Activated CD8-positive, alpha-beta memory T cell treated with anti-CD3 and anti-CD28 coated beads for 36 hours (primary cell): Measurements from ENCODE around the gene BSPH1. TPM values are rescaled to one million over a fixed set of nuclear protein-coding genes. Genes with fewer than 3 reads are reported as not detected.
"Not testable (repeated sequence)": the region's sequence is repeated elsewhere in the genome, so short reads cannot be mapped to it uniquely, and the experiment has no call there.

Source experiments
- CTCF ChIA-PET: fragments of 350-600 bp; sonication (Branson Sonifier 250); formaldehyde crosslinking; loops from one replicate; lab custom pipeline; 2021; ENCODE audit warnings: antibody characterized with exemption; lab: Charles Lee
- POLR2A ChIA-PET: fragments of 350-600 bp; sonication (Branson Sonifier 250); formaldehyde crosslinking; loops from one replicate; lab custom pipeline; 2021; ENCODE audit warnings: antibody characterized with exemption; lab: Charles Lee
- total RNA-seq, 2 experiments: library from RNA; stranded (reverse); gene quantifications; one replicate each; pipeline ENCODE4 v1.2.3, GENCODE V29; 2021

Gene BSPH1, protein sequence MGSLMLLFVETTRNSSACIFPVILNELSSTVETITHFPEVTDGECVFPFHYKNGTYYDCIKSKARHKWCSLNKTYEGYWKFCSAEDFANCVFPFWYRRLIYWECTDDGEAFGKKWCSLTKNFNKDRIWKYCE
- not detected for total RNA-seq

DNA sequence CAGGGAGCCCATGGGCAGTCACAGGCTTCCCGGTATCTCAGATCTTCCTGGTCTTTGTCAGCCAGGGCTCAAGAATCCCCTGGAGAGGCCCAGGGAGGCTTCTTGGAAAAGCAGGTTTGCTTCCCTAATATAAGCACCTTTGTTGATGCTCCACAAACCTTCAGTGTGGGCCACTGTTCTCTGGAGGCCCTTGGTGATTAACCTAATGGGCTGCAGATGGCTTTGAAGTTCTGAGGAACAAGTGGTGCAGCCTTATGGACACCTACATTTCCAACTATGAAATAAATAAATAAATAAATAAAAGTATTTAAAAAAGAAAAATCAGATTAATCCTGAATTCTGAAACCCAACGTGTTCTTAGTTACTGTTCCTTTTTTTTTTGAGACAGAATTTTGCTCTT, at the start of gene BSPH1:
Gene BSPH1, minus strand, starts transcription at position 101 of the 400 bp plus-strand sequence. Its CDS starts 89 bp downstream, at position 12.
- CTCF ChIA-PET: no interaction called here
- POLR2A ChIA-PET: no interaction called here

- POLR2A ChIA-PET: no interaction called here
- CTCF ChIA-PET: no interaction called here
Measured at GRCh38 chr19:48036765-48037164, 44.8 kb upstream of the BSPH1 start.

DNA sequence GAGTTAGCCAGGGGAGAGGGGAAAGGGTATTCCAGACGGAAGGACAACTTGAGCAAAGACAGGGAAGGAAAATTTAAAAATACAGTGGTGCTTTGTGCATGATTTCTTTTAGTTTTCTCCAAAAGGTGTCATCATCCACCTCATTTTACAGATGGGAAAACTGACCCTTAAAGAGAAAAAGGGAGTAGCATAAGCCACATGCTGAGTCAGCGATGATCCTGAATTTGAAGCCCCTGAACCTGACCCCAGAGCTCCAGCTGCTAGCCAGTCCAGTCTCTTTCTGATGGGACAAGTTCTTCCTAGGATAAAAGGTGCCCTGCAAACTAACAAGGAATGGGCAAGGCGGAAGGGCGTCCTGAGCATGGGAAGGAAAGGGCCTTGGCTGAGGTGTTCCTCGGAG, 41.6 kb upstream of the BSPH1 start:
- CTCF ChIA-PET: interaction anchor here (1.0 kb wide), 1 partner anchor 69 kb away, joined by 3 read pairs; no protein-coding TSS in a partner anchor
- POLR2A ChIA-PET: no interaction called here

DNA sequence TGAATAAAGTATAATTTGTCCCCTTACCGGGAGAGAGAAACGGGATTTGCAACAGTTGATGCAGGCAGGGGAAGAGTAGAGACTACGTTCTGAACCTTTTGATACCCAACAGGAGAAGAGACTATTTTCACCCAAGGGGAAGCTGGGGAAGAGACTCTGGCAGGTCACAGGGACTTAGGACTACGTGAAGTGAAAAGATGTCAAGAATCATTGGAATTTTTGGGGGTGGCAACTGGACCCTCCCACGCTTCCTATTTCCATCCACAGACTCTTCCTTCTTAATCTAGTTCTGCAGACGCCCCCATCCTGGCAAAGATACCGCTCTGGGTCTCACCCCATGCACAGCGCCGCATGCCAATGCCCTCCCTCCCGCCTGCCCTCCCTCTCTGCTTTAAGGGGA, 38.1 kb upstream of the BSPH1 start:
- CTCF ChIA-PET: no interaction called here
- POLR2A ChIA-PET: no interaction called here

- POLR2A ChIA-PET: interaction anchor here (0.6 kb wide), 1 partner anchor 1422 kb away, joined by 3 read pairs; no protein-coding TSS in a partner anchor
- CTCF ChIA-PET: no interaction called here
Measured at GRCh38 chr19:48029431-48029830, 37.5 kb upstream of the BSPH1 start.

- ChIA-PET CTCF (no interaction called here), POLR2A (no interaction called here)
Measured at GRCh38 chr19:48025480-48025879, 33.5 kb upstream of the BSPH1 start.

DNA sequence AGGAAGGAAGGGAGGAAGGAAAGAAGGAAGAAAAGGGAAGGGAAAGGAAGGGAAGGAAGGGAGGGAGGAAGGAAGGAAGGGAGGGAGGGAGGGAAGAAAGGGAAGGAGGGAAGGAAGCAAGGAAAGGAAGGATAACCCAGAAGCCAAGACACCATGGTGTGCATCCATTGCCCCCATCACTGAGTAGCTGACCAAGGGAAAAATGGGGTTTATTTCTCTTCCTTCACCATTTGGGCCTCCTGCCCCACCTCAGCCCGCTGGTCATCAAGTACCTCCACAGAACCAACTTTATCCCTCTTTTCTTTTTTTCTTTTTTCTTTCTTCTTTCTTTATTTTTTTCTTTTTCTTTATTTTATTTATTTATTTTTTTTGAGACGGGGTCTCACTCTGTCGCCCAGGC, 31.5 kb upstream of the BSPH1 start:
- ChIA-PET CTCF (no interaction called here), POLR2A (no interaction called here)

GRCh38 chr19:48023011-48023410, 31.0 kb upstream of the BSPH1 start:
- CTCF ChIA-PET: interaction anchor here (0.6 kb wide), 1 partner anchor 208 kb away, joined by 3 read pairs; no protein-coding TSS in a partner anchor
- POLR2A ChIA-PET: no interaction called here

DNA sequence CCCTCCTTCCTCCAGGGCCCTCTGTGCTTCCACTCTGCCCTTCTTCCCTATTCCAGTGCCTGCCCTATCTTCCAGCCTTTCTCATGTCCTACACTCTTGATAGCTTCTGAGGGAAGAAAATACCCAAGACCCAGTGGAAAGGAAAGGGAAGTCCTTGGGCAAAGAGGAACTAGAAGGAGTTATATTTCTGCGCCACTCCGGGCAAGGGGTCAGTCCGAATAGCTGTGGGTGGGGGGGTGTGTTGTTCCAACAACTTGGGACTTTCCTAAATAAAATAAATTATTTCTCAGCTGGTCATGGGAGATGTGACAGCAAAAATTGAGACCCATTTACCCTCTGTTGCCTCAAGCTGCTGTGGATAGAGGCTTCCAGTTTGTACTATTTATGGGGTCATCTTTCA, 28.7 kb upstream of the BSPH1 start:
- POLR2A ChIA-PET: no interaction called here
- CTCF ChIA-PET: no interaction called here

GRCh38 chr19:48010932-48011758, 19.2 kb upstream of the BSPH1 start:
- POLR2A ChIA-PET: no interaction called here

DNA sequence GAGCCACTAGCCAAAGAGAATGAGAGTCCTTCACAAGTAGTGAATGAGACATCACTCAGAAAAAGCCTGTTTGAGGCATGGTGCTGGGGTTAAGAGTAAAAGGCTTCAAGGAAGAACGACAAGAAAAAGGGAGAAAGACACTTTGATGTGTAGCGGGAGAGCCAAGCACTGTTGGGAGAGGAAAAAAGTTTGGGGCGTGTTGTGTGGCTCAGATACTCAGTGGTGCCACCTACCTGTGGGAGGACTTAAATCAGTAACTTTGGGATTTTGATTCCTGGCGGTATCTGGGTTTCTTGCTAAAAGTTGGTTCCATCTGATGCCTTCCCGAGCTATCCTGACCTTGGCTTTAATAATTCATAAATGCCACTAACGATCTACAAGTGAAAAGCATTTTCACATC, 14.8 kb upstream of the BSPH1 start:
- ChIA-PET POLR2A (no interaction called here), CTCF (no interaction called here)

More at GRCh38 chr19:48010932-48011758, 19.2 kb upstream of the BSPH1 start:
- CTCF ChIA-PET: no interaction called here

GRCh38 chr19:48004236-48004635, 12.3 kb upstream of the BSPH1 start:
- POLR2A ChIA-PET: no interaction called here
- CTCF ChIA-PET: no interaction called here

- CTCF ChIA-PET: interaction anchor here (0.6 kb wide), 1 partner anchor 442 kb away, joined by 3 read pairs; no protein-coding TSS in a partner anchor
- POLR2A ChIA-PET: no interaction called here
Measured at GRCh38 chr19:48000846-48001245, 8.9 kb upstream of the BSPH1 start.

- ChIA-PET CTCF (no interaction called here), POLR2A (no interaction called here)
Measured at GRCh38 chr19:47998800-47999199, 6.8 kb upstream of the BSPH1 start.

GRCh38 chr19:47996230-47996727, 4.3 kb upstream of the BSPH1 start:
- POLR2A ChIA-PET: no interaction called here
- CTCF ChIA-PET: no interaction called here

DNA sequence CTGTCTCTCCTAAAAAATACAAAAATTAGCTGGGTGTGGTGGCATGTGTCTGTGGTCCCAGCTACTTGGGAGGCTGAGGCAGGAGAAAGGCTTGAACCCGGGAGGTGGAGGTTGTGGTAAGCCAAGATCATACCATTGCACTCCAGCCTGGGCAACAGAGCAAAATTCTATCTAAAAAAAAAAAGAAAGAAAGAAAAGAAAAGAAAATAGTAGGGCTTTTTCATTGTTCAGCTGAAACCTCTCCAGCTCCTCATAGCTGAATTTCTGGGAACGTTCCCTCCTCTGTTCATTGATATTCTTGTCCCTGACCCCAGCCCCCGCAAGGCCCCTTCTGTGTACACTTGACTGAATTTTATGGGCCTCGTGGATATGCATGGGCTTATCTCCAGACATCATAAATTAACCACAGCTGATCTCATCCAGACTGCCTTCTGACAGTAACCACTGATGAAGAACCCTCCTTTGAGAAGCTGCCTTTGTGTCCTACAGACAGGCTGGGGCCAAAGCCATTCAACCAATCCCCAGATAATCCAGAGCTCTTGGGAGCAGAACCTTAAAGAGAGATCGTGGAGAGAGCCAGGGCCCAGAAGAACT, 2.3 kb upstream of the BSPH1 start, which contains the start of gene ELSPBP1:
Gene ELSPBP1, plus strand, starts transcription at position 424 of the 594 bp plus-strand sequence. CDS start 14,036 bp downstream, outside the sequence.
- ChIA-PET CTCF (interaction anchor here (0.6 kb wide), 1 partner anchor 14 kb away, joined by 3 read pairs; no protein-coding TSS in a partner anchor), POLR2A (no interaction called here)

- ChIA-PET CTCF (no interaction called here), POLR2A (no interaction called here)
Measured at GRCh38 chr19:47991191-47991808, 670 bp downstream of the BSPH1 start.

GRCh38 chr19:47973529-47973928, 18.4 kb downstream of the BSPH1 start:
- ChIA-PET CTCF (interaction anchor here (1.0 kb wide), 1 partner anchor 134 kb away, joined by 3 read pairs; no protein-coding TSS in a partner anchor), POLR2A (no interaction called here)

DNA sequence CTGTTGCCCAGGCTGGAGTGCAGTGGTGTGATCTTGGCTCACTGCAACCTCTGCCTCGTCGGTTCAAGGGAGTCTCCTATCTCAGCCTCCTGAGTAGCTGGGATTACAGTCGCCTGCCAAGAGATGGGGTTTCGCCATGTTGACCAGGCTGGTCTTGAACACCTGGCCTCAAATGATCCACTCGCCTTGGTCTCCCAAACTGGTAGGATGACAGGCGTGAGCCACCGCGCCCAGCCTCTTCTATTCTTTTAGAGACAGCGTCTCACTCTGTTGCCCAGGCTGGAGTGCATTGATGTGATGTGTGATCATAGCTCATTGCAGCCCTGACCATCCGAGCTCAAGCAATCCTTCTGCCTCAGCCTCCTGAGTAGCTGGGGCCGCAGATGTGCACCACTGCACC, 36.0 kb downstream of the BSPH1 start:
- POLR2A ChIA-PET, CTCF ChIA-PET: not testable (repeated sequence)

- CTCF ChIA-PET, POLR2A ChIA-PET: not testable (repeated sequence)
Measured at GRCh38 chr19:47952132-47952531, 39.8 kb downstream of the BSPH1 start.
